ENCODE results near the gene NAPSA.
"Not testable (repeated sequence)": the region's sequence is repeated elsewhere in the genome, so short reads cannot be mapped to it uniquely, and the experiment has no call there.

The NAPSA gene

DNA sequence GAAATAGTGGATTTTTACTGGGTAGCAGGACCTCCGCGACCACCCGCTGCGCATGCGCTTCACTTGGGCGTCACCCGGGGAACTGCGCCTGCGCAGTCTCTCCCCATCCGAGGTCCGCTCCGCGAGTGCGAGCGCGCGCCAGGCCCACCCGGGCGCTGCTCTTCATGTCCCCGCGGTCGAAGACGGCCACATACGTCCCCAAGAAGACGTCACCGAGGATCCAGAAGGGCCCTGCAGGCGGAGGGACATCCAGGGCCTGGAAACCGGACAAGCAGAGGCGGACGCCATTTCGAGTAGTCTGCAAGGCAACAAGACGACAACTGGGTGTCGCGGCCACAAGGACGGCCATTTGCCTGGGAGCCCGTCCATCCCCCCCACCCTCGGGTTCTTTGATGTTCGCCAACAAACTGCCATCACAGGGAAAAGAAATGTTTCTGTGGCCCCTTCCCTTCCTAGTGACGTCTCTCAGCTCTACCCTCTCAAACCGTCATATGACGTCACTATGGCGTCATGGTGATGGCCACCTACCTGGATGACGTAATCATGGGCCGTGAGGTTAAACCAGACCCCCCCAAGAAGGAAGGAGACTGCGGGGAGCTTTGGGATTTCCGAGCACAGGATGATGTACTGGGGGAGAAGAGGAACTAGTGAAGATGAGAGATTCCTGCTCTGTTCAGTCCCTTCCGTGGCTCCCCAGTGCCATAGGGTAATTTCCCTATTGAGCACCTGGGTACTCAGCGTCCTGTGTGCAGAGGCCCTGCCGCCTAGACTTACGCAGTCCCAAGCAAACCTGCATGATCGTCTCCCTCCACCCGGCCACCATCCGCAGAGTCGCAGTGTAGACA lies 6.7 kb downstream of the NAPSA start:
- no peak for DNase-seq

DNA sequence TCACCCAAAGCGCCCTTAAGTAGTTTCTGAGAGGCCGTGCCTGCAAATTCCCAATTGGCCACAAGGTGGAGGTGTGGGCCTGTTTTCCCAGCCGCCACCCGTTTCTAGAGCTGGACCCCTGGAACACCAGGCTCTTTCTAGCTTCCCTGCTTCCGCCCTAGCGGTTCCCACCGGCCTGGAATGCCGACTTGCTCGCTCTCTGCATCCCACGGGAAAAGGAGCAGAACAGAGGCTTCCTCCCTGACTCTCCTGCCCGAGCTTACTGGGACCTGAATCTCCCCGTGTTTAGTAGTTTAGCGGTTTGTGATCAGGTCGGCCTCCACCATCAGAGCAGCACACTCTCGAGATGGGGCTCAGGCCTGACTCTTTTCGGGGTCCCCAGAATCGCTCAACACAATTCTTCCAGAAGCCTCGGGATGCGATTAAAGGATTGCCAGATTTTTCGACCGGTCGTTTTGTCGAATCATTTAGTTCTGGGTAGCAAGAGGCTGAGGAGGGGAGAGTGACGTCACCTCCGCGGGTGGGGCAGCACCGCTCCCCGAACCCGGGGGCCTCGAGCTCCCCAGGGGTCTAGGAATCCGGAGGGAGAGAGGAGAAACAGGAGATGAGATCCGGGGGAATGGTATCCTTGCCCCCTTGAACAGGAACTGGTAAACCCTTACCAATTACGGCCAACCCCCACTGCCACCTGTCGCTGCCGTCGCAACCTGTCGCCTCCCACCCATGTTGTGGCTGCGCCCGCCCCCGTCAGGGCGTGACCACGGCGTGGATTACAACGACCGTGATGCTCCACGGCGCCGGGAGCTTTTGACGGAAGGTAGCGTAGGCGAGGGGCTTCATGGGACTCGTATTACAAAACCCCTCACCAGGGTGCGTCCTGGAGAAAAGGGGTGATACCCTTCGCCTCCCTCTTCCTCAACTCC lies 8.0 kb downstream of the NAPSA start:
- DNase-seq: peak; percentile 1

DNA sequence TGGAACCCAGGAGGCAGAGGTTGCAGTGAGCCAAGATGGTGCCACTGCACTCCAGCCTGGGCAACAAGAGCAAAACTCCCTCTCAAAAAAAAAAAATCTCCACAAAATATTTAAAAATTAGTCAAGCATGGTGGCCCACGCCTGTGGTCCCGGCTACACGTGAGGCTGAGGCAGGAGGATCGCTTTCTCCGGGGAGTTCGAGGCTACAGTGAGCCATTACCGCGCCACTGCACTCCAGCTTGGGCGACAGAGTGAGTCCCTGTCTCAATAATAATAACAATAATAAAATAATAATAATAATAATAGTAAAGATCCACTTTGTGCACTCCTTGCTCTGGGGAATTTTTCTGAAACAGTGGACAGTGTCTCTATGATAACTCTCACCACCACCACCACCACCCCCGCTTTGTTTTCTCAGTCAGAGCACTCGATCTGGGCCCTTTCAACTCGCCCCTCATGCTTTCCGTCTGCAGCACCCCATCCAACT lies 8.7 kb downstream of the NAPSA start:
- no peak for DNase-seq

DNA sequence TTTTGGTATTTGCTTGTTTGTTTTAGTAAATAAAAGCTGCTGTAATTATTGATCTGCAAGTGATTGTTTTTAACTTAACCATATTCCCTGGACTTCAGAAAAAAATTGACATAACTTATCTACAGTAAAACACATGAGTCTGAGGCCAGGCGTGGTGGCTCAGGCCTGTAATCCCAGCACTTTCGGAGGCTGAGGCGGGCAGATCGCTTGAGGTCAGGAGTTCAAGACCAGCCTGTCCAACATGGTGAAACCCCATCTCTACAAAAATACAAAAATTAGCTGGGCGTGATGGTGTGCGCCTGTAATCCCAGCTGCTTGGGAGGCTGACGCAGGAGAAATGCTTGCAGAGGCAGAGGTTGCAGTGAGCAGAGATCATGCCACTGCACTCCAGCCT lies 12.0 kb downstream of the NAPSA start:
- DNase-seq: not testable (repeated sequence)

DNA sequence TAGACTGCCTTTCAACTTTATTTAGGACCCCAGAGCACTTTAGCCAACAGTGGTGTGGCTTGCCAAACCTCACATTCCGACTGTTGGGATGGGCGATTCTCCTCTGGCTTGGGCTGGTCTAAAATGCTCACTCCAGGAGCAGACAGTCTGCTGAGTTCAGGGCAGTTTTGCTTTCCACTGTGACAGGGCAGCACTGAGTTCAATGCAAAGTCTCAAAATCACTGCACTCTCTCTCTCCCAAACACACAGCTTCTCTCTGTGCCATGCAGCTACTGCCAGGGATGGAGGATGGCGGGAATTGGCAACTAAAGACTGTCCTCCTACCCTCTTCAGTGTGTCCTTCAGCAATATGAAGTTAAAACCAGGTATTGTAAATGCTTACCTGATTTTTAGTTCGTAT lies 13.2 kb downstream of the NAPSA start:
- no peak for DNase-seq

DNA sequence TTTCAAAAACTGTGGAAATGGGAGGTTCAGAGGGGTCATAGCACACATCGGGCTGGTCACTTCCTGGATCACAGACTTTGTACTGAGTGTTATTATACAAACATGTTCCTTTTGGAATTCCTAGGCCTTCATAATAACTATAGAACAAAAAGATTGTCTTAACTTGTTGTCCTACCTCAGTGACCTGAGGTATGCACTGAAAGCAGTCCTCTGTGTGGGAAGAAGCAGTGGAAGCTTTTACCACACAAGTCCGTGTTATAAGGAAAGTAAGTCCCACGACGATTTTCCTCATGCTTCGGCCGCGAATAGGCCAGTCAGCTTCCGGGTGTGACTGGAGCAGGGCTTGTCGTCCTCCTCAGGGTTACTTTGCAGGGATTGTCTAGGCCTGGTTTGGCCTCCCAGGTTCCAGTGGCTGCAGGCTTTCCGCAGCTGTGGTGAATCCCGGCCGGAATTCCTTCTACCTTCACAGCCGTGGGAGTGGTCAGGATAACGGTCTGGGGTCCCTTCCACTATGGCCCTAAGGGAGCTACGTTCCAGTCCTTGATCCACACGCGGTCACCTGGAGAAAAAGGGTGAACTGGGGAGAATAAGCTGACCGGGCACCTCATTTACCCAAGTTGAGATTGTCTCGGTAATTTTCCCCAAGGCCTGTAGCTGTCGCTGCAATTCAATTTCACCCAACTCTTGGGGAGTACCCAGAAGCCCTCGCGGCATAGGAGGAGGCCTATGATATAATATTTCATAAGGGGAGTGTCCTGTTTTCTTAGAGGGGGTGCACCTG lies 16.0 kb downstream of the NAPSA start:
- DNase-seq: no peak

DNA sequence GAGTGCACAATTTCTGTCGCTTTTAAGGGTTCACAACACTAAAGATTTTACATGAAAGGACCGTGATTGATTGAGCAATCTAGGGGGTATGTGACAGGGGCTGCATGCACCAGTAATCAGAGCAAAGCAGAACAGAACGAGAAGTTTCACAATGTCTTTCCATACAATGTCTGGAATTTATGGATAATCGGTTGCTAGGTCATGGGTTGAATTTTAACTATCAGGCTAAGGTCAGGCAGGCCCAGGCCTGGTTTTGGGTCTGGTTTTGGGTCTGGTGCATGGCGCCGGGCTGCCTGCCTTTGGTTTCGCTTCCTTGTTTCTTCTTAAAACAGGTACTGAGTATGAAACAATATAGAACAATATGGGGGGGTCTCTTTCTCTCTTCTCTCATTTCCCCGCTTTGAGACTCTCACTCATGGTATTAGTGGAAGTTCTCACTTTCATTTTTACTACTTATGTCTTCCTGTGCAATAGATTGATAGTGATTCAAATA lies 18.3 kb downstream of the NAPSA start:
- not testable (repeated sequence) for DNase-seq

DNA sequence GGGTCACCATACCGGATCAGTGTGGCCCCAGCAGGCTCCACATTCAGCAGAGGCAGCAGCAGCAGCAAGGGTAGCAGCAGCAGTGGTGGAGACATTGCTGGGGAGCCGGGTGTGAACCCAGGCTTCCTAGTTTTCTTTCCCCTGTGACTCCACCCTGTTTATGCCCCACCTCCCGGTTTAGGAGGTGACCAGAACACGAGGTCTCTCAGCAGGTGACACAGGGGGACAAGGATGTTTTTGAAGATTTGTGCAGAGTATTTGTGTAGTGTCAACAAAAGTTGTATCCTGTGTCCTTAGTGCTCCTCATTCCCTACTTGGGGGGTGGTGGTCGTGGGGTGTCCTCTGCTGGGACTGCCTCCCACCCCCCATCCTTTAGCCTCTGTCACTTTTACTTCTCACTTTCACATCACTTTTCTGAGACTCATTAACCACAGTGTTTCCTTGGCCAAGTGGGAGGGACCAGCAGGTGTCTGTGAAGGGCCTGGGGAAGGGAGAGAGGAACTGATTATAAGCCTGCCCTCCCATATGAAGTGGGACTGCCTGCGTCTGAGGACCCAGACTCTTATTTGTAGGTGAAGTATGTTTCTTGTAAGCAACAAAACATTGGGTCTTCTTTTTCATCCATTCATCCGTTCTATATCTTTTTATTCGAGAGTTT lies 20.6 kb downstream of the NAPSA start:
- no peak for DNase-seq

DNA sequence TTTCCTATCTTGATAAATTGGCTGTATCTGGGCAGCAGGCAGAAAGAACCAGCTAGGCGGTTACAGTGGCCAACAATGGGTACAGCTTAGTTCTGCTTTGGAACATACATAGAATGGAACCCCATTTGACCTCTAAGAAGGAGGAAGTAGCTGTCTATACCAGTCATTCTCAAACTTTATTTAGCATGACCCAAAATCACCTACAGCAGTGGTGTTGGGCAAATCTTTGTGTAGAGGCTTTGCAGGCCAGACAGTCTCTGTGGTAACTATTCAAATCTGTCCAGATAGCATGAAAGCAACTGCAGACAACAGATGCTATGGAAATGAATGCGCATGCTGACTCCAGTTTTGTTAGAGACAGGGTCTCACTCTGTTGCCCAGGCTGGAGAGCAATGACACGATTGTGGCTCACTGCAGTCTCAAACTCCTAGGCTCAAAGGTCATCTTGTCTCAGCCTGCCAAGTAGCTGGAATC lies 24.3 kb downstream of the NAPSA start:
- no peak for DNase-seq

DNA sequence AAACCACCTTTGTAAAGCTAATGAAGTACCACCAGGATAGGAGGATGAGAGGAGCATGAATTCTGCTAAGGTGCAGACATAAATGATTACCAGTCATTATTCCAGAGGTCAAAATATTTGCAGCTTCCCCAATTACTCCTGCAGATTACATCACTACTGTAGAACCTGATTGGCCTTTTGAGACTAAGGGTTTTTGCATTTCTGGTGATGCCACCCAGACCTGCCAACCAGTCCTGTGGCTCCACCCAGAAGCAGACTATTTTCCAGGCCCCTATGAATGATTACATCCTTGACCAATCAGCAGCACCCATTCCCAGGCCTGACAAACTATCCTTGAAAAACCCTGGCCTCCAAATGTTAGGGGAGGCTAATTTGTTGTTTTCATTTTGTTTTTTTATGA lies 25.1 kb downstream of the NAPSA start:
- no peak for DNase-seq

DNA sequence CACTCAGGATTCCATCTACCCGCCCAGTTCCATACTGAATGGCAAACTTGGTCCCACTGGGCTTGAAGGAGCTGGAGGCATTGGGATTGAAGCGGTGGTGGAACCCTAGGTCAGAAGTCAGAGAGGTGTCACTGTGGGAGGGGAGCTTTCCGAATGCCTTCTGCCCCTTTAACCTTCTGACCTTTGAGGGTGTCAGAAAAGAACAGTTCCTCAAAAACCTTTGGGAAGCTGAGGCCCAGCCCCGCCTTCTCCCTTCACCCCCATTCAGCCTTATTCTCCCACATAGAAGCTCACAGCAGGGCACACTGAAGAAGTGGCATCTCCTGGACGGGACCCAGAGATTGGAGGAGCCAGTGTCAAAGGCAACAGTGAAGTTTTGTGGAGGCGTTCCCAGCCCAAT lies 28.4 kb downstream of the NAPSA start:
- not testable (repeated sequence) for DNase-seq

DNA sequence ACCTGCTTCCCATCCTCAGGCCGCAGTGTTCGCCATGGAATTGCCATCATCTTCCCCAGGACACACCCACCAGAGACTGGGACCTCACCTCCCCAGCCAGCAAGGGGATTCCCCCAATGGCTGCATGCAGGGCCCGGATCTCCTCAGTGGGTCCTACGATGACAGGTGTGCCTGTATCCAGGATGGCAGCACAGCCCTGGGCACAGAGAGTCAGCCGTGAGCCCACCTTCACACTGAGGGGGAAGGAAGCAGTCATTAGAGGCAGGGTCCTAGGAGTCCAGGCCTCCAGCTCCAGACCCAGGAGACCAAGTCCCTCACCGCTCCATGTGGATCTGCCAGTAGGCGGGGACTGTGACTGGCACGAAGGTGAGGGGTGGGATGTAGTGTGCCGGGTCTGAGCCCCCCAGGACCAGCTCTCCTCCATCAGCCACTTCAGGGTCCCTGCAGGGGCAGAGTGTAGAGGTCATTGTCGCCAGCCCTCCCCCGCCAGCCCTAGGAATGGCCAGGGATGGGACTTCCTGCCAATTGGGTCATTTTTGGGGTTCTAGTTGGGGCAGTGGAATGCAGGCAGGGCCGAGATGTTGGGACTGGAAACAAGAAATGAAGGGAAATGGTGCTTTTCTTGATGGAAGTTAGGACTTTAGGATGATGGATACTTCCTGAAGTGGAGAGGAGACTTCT lies 30.6 kb downstream of the NAPSA start:
- no peak for DNase-seq

DNA sequence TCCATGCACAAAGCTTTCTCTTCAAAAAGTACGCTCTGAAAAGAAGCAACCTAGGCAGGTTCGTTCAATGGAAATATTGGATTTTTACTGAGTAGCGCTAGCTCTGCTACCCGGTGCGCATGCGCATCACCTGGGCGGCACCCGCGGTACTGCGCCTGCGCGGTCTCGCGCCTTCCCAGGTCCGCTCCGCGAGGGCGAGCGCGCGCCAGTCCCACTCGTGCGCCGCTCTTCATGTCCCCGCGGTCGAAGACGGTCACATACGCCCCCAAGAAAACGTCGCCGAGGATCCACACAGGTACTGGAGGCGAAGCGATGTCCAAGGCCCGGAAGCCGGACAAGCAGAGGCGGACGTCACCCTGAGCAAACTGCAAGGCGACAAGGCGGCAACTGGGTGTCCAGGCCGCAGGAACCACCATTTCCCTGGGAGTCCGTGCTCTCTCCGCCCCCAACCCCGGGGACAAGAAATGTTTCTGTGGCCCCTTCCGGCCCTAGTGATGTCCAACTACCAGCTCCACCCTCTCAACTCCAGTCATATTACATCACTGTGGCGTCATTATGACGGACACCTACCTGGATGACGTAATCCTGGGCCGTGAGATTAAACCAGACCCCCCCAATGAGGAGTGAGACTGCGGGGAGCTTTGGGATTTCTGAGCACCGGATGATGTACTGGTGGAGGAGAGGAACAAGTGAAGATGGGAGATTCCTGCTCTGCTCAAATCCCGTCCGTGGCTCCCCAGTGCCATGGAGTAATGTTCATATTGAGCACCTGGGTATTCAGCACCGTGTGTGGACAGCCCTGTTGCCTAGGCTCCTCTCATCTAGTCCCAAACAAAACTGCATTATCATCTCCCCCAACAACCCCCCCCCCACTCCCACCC lies 31.5 kb downstream of the NAPSA start:
- no peak for DNase-seq

DNA sequence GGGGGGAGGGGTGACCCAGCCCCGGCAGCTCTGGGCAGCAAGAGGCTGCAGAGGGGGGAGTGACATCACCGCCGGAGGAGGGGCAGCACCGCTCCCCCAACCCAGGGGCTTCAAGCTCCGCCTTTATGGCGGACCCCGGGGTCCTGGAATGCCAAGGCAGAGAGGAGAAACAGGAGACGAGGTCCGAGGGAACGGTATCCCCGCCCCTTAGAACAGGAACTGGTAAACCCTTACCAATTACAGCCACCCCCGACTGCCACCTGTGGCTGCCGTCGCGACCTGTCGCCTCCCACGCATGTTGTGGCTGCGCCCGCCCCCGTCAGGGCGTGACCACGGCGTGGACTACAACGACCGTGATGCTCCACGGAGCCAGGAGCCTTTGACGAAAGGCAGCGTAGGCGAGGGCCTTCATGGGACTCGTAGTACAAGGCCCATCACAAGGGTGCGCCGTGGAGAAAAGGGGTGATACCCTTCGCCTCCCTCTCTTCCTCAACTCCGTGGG lies 32.2 kb downstream of the NAPSA start:
- DNase-seq: peak; percentile 71

DNA sequence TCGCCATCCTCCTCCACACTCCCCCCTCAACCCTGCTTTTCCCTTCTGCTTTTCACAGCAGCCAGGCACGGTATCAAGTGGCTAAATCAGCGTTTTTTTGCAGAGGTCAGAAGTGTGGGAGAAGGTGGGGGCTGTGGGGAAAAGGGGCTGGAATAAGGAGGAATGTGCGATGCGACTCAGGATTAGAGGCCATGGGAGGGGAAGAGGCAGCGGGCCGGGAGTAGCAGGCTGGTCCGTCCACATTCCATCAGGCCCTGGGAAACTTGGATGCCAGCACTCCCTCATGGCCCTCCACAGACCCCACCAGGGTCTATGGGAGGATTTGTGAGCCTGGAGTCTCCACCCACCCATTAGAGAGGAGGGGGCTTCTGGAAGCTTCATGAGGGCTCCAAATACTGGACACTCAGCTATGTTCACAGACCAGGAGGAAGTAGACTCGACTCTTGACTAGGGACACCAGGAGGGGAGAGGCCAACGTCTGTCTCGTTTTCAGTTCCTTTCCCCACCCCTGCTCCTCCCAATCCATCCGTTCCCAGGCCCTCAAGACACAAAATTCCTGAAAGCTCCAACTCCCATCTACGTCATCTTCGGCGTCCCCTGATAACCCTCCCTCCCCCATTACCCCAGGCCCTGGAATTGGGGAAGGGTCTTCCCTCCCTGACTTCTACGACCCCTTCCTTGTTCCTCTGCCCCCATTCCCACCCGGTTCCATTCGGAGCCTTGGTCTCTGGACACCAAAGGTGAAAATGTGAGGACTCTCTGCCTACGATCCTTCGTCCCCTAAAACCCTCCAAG lies 33.0 kb downstream of the NAPSA start:
- no peak for DNase-seq

DNA sequence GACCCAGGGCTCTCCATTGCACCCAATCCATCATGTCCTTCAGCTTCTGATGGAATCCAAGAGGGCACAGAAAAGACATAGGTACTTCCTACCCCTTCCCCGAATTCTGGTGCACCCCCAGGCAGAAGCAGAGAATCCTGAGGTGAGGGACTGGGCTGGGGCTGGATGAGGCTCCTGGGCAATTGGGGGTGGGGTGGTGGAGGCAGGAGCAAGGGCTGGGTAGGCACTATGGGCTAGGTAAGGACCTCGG lies 33.5 kb downstream of the NAPSA start:
- DNase-seq: no peak

DNA sequence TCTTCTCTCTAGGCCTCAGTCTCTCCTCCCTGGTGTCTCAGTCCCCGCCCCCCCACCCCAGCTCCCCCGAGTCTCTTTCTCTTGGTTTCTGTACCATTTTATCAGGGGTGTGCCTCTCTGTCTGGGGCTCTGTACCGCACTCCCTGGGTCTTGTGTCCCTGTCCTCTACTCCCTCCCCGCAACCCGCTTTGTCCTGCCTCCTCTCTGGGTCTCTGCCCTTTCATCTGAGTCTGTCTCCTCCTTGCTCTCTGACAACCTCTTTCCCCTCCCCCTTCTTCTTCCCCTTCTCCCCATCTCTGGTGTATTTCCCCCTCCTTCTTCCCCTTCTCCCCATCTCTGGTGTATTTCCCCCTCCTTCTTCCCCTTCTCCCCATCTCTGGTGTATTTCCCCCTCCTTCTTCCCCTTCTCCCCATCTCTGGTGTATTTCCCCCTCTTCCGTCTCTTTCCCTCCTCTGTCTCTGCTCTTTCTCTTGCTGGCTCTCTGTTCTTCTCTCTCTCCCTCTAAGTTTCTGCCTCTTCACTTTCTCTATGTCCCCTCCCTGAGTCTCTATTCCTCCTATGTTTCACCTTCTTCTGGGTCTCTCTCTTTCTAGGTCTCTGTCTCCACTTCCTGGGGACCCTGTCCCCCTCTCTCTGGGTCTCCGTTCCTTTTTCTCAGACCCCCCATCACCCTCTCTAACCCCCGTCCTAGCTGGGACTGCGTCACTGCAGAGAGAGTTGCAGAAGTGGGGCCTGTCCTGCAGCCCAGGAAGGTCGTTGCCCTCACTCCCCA lies 34.0 kb downstream of the NAPSA start:
- DNase-seq: no peak

DNA sequence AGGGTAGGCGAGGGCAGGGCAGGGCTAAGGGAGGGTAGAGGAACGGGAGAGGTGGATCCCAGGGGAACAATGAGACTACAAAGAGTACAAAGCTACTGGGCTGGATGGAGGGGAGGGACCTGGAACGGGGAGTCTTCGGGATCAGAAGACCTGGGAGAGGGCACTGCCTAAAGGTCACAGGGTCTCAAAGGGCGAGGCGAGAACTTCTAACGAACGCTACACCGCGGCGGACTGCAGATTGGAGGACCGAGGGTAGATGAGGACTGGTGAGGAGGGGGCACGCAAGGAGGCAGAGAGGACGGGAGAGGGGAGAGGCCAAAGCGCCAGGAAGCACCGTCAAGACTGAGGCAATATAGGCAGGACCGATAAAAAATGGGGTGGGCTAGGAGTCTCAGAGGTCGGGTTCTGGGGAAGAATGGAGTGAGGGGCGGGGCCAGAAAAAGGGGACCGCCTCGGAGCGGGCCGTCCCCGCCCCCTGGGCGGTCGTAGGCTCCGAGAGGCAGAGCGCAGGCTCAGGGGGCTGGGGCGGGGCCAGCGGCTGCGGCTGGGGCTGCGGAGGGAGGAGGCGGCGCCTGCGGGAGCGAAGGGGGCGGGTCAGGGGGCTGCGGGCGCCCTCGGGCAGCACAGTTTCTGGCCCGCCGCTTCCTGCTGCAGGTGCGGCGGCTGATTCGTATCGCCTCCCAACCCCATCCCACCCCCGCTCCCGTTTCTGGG lies 34.9 kb downstream of the NAPSA start:
- no peak for DNase-seq

Measured in amniotic stem cell (primary cell).